ENCODE results near the gene TLL2.

GRCh38 chr10:96439725-96440124 lies 74.0 kb downstream of the TLL2 start:
- no peak for TF ChIP-seq POLR2A (IDR thresholded peaks at IDR 0.05)
- TF ChIP-seq EP300 (IDR thresholded peaks at IDR 0.05): no peak
- no peak for TF ChIP-seq CTCF (IDR thresholded peaks at IDR 0.05)
- TF ChIP-seq POLR2AphosphoS5 (IDR thresholded peaks at IDR 0.05): no peak
